A673 (cell line): ENCODE measurements around the gene COBL.

Source experiments
- EZH2 ChIP-seq: fragments of 200-600 bp; sonication (generic); IDR thresholded peaks from 2 replicates; pipeline ENCODE4 v1.6.1; 2017; ENCODE audit warnings: borderline replicate concordance, low read depth, mild to moderate bottlenecking, mixed read lengths, antibody characterized with exemption, low read length; ENCODE audit not compliant: poor library complexity, severe bottlenecking
- TF ChIP-seq, protein P1 (sequence below): fragments of 300-800, 200-600 bp; sonication (generic); conservative IDR thresholded peaks from 2 replicates; pipeline ENCODE4 v1.5.1; 2017; ENCODE audit warnings: low read depth, mild to moderate bottlenecking, antibody characterized with exemption, low read length, moderate library complexity, mixed read lengths

DNA sequence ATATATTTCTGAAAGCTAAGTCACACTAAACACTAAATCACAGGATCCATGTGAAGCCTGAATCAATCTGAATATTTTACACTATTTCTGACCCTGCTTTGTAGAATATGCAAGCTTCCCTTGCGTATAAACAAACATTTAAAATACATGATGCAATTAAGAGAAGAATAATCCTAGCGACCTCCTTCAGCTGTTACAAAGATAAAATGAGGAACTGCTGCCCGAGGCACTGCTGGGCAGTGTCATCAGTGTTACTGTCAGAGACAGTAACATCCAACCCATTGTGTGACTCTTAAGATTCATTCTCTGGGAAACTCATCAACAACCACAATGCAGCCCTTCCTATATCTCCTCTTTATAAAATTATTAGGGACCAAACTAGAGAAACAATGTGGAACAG, 61.6 kb downstream of the COBL start:
- TF ChIP-seq, protein P1, sequence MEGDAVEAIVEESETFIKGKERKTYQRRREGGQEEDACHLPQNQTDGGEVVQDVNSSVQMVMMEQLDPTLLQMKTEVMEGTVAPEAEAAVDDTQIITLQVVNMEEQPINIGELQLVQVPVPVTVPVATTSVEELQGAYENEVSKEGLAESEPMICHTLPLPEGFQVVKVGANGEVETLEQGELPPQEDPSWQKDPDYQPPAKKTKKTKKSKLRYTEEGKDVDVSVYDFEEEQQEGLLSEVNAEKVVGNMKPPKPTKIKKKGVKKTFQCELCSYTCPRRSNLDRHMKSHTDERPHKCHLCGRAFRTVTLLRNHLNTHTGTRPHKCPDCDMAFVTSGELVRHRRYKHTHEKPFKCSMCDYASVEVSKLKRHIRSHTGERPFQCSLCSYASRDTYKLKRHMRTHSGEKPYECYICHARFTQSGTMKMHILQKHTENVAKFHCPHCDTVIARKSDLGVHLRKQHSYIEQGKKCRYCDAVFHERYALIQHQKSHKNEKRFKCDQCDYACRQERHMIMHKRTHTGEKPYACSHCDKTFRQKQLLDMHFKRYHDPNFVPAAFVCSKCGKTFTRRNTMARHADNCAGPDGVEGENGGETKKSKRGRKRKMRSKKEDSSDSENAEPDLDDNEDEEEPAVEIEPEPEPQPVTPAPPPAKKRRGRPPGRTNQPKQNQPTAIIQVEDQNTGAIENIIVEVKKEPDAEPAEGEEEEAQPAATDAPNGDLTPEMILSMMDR = no peak
- no peak for TF ChIP-seq EZH2
